Thoracic aorta (tissue), 2 donors: ENCODE data around the gene CAMK1D. TPM values are rescaled to one million over a fixed set of nuclear protein-coding genes. Genes with fewer than 3 reads are reported as not detected.

Experiments used
- ATAC-seq: fragments of 150-250 bp; one replicate; pipeline ENCODE4 v1.8.0; 2017; ENCODE audit warnings: low read depth; ENCODE audit not compliant: insufficient number of reproducible peaks, low FRiP score
- DNase-seq: peaks from one replicate; pipeline ENCODE4 v3.0.0-alpha.2; 2020; ENCODE audit warnings: low spot score
- H3K27ac ChIP-seq, 2 donors: fragments of 200-600 bp; sonication (generic); 1 replicate in 1 of 2; 2 replicates in 1 of 2; pipeline ENCODE4 v1.5.1; 2016; ENCODE audit warnings: mild to moderate bottlenecking in 2 of 2, moderate library complexity in 2 of 2
- H3K27me3 ChIP-seq: fragments of 200-600 bp; sonication (generic); replicated peaks from 2 replicates; pipeline ENCODE4 v1.6.0; 2016; ENCODE audit warnings: mild to moderate bottlenecking; ENCODE audit not compliant: insufficient read depth
- H3K36me3 ChIP-seq: fragments of 200-600 bp; sonication (generic); one replicate; pipeline ENCODE4 v1.5.1; 2016
- H3K4me1 ChIP-seq, 2 donors: fragments of 200-600 bp; sonication (generic); 1 replicate in 1 of 2; 2 replicates in 1 of 2; pipeline versions ENCODE4 v1.5.1 to v1.6.0; 2016; ENCODE audit warnings: low read depth in 2 of 2, mild to moderate bottlenecking in 1 of 2; ENCODE audit not compliant: control insufficient read depth in 1 of 2
- H3K4me3 ChIP-seq: fragments of 200-600 bp; sonication (generic); 2 replicates; pipeline ENCODE4 v1.5.1; 2016; ENCODE audit warnings: mild to moderate bottlenecking
- H3K9me3 ChIP-seq: fragments of 200-600 bp; sonication (generic); 2 replicates; pipeline ENCODE4 v1.5.1; 2016
- total RNA-seq, 2 donors: library from RNA; depleted of rRNA; stranded (reverse); fragments of >200 nt; gene quantifications; one replicate each; pipeline versions ENCODE4 v1.1.0 to v1.2.3, GENCODE V29; 2016
- TF ChIP-seq, protein P1 (sequence below): fragments of 200-600 bp; sonication (generic); IDR thresholded peaks from one replicate; pipeline ENCODE4 v1.5.1; 2019; ENCODE audit warnings: antibody characterized with exemption

The CAMK1D gene
- total RNA-seq, 2 donors from 2014 or later: 8.7 to 11.2 TPM

DNA sequence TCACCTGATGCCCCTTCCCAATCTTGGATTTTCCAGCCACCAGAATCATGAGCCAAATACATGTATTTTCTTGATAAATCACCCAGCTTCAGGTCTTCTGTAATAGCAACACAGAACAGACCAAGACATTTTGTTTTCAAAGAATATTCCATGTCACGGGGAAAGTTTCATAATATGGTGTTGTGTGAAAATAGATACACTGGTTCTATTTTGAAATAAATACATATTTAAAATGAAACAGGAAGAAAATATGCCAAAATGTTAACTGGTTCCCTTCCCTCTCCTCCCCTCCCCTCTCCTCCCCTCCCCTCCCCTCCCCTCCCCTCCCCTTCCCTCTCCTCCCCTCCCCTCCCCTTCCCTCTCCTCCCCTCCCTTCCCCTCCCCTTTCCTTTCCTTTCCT, 30.3 kb upstream of the CAMK1D start:
- Histone ChIP-seq H3K27ac (no peak overlapping the region), H3K4me1 (no peaks in the 10 kb centered on the region), H3K36me3 (no peaks in the 10 kb centered on the region), H3K9me3 (no peaks in the 10 kb centered on the region), H3K27me3 (no peaks in the 10 kb centered on the region), H3K4me3 (no peak overlapping the region)
- TF ChIP-seq, protein P1, sequence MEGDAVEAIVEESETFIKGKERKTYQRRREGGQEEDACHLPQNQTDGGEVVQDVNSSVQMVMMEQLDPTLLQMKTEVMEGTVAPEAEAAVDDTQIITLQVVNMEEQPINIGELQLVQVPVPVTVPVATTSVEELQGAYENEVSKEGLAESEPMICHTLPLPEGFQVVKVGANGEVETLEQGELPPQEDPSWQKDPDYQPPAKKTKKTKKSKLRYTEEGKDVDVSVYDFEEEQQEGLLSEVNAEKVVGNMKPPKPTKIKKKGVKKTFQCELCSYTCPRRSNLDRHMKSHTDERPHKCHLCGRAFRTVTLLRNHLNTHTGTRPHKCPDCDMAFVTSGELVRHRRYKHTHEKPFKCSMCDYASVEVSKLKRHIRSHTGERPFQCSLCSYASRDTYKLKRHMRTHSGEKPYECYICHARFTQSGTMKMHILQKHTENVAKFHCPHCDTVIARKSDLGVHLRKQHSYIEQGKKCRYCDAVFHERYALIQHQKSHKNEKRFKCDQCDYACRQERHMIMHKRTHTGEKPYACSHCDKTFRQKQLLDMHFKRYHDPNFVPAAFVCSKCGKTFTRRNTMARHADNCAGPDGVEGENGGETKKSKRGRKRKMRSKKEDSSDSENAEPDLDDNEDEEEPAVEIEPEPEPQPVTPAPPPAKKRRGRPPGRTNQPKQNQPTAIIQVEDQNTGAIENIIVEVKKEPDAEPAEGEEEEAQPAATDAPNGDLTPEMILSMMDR: no peak
- DNase-seq: no peak
- no peak for ATAC-seq

DNA sequence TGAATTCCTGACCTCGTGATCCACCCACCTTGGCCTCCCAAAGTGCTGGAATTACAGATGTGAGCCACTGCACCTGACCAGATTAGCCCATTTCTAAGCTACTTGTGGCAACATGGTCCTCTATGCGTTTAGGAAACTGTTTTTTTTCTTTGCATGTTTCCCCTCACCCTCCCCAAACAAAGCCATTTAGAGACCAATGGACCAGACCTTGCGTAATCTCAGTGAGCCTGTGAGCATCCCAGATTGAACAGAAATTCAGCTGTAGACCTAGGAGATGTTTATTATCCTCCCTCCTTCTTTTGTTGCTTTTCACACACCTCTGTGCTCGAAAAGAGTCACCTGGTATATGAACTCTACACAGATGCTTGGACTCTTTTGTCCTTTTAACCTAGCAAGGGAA, 28.5 kb upstream of the CAMK1D start:
- Histone ChIP-seq H3K27me3 (no peaks in the 10 kb centered on the region), H3K4me1 (no peaks in the 10 kb centered on the region), H3K9me3 (no peaks in the 10 kb centered on the region), H3K27ac (no peak overlapping the region), H3K4me3 (no peak overlapping the region), H3K36me3 (no peaks in the 10 kb centered on the region)
- TF ChIP-seq, protein P1: no peak
- ATAC-seq (no peak), DNase-seq (no peak)

DNA sequence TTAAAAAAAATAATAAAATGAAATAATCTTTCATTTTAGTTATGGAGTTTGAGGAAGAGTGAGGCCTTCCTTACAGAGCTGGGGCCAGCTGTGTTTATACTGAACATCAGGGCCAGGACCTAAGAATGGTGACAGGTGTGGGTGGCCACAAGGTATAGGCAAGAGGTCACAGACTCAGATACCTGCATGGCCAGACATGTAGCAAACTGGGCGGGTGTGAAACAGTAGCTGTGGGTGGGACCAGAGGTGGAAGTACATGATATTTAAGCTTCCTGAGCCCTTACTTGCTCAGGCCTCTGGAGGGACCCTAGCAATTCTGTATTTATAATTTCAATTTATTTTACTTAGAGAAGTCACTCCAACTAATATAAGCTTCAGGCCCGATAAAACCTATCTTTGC, 27.7 kb upstream of the CAMK1D start:
- ATAC-seq (no peak), DNase-seq (no peak)
- Histone ChIP-seq H3K4me1 (no peaks in the 10 kb centered on the region), H3K27me3 (no peaks in the 10 kb centered on the region), H3K36me3 (no peaks in the 10 kb centered on the region), H3K9me3 (no peaks in the 10 kb centered on the region), H3K4me3 (no peak overlapping the region), H3K27ac (no peak overlapping the region)
- TF ChIP-seq, protein P1: no peak

DNA sequence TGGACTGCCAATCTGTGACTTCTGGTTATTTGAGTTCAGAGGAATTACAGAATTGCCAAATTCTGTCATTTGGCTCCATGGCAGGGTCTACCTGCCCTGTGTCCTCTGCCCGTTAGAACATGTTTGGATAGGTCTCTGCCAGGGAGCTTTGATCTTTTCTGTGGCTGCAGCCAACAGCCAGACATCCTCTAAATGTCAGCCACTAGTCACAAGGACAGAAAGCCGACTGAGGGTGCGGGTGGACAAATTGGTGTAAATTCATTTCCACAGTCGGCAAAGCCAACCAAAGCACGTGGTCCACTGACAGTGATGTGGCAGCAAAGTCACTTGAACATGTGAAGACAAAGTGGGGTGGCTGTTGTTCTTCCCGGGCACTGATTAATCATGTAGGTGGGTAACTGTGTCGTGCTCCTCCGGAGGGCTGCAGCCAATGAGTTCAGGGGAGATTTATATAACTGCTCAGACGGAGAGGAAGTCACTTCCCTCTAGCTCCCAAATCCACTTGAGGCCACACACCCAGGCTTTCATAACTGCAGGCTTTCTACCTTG, 26.7 kb upstream of the CAMK1D start:
- no peaks in the 10 kb centered on the region for H3K27me3 ChIP-seq
- TF ChIP-seq, protein P1: no peak
- H3K9me3 ChIP-seq: no peaks in the 10 kb centered on the region
- ATAC-seq: no peak
- H3K4me3 ChIP-seq: no peak overlapping the region
- H3K4me1 ChIP-seq: no peaks in the 10 kb centered on the region
- H3K27ac ChIP-seq: no peak overlapping the region
- no peak for DNase-seq
- H3K36me3 ChIP-seq: no peaks in the 10 kb centered on the region

DNA sequence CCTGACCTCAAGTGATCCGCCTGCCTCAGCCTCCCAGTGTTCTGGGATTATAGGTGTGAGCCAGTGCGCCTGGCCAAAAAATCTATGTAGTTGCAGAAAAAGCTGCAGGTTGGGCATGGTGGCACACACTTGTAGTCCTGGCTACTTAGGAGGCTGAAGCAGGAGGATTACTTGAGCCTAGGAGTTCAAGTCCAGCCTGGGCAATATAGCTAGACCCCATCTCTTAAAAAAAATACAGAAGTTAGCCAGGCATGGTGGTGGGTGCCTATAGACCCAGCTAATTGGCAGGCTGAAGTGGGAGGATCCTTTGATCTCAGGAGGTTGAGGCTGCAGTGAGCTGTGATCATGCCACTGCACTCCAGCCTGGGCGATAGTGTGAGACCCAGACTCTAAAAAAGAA, 24.8 kb upstream of the CAMK1D start:
- H3K9me3 ChIP-seq: no peaks in the 10 kb centered on the region
- DNase-seq: no peak
- ATAC-seq: no peak
- H3K4me3 ChIP-seq: no peak overlapping the region
- H3K4me1 ChIP-seq: no peaks in the 10 kb centered on the region
- no peaks in the 10 kb centered on the region for H3K36me3 ChIP-seq
- no peak overlapping the region for H3K27ac ChIP-seq
- H3K27me3 ChIP-seq: no peaks in the 10 kb centered on the region
- TF ChIP-seq, protein P1: no peak
